Gastroesophageal sphincter (tissue), 3 donors: Measurements from ENCODE around the gene PCDHGA7.

ENCODE experiments used
- POLR2A ChIP-seq, 2 donors: fragments of 450-650 bp; IDR thresholded peaks; one replicate each; pipeline ENCODE4 v1.6.1; 2017; ENCODE audit warnings: antibody characterized with exemption in 2 of 2, mild to moderate bottlenecking in 2 of 2, moderate library complexity in 1 of 2
- POLR2AphosphoS5 ChIP-seq: sonication (generic); formaldehyde crosslinking; IDR thresholded peaks from one replicate; pipeline ENCODE4 v1.6.1; 2017; ENCODE audit warnings: antibody characterized with exemption
- TF ChIP-seq, protein P1 (sequence below), 4 experiments: fragments of 200-600 bp in 2 of 4; fragments of 450-650 bp in 2 of 4; sonication (generic) in 1 of 4; IDR thresholded peaks; one replicate each; pipeline ENCODE4 v1.5.1; 2017 to 2019; ENCODE audit warnings: antibody characterized with exemption in 4 of 4, mild to moderate bottlenecking in 2 of 4, moderate library complexity in 2 of 4

DNA sequence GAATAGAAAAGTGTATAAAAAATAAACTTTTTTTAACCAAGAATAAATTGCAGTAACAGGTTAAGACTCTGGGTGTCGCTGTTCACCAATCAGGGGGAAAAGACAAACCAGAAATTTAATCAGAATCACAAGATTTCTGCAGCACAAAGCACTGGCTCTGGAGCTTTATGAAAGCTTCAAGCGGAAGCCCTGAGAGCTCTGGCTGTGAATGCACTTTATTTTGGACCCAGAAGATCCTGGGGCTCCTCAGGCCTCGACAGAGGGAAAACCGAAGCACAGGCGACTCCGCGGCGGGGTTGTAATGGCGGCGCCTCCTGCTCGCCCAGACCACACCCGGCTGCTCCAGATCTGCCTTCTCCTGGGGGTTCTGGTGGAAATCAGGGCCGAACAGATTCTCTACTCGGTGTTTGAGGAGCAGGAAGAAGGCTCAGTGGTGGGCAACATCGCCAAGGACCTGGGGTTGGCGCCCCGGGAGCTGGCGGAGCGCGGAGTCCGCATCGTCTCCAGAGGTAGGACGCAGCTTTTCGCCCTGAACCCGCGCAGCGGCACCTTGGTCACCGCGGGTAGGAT is 27.6 kb upstream of the PCDHGA7 start, which contains the start of gene PCDHGA4:
- TF ChIP-seq, protein P1, sequence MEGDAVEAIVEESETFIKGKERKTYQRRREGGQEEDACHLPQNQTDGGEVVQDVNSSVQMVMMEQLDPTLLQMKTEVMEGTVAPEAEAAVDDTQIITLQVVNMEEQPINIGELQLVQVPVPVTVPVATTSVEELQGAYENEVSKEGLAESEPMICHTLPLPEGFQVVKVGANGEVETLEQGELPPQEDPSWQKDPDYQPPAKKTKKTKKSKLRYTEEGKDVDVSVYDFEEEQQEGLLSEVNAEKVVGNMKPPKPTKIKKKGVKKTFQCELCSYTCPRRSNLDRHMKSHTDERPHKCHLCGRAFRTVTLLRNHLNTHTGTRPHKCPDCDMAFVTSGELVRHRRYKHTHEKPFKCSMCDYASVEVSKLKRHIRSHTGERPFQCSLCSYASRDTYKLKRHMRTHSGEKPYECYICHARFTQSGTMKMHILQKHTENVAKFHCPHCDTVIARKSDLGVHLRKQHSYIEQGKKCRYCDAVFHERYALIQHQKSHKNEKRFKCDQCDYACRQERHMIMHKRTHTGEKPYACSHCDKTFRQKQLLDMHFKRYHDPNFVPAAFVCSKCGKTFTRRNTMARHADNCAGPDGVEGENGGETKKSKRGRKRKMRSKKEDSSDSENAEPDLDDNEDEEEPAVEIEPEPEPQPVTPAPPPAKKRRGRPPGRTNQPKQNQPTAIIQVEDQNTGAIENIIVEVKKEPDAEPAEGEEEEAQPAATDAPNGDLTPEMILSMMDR (IDR thresholded peaks at IDR 0.05): peak in 3 of 4 experiments; percentile 14 to 47 (median 23)
- TF ChIP-seq POLR2AphosphoS5: no peak
- no peak for TF ChIP-seq POLR2A (IDR thresholded peaks at IDR 0.05)
